Erythroblast (primary cell): Measurements from ENCODE around the gene EPGN.
A peak's percentile ranks its signal among the peaks of the same experiment; 100 is the strongest.

ENCODE experiments used
- DNase-seq, 2 experiments: peaks; one replicate each; lab custom pipeline; 2025; lab: John Stamatoyannopoulos, UW
- GATA1 ChIP-seq: IDR thresholded peaks from 2 replicates; pipeline ENCODE4 v1.6.1; 2011; ENCODE audit warnings: low read depth, mild to moderate bottlenecking, control low read depth, low read length, moderate library complexity
- POLR2A ChIP-seq: IDR thresholded peaks from 2 replicates; pipeline ENCODE4 v1.6.1; 2011; ENCODE audit warnings: mild to moderate bottlenecking, low read length

EPGN gene

DNA sequence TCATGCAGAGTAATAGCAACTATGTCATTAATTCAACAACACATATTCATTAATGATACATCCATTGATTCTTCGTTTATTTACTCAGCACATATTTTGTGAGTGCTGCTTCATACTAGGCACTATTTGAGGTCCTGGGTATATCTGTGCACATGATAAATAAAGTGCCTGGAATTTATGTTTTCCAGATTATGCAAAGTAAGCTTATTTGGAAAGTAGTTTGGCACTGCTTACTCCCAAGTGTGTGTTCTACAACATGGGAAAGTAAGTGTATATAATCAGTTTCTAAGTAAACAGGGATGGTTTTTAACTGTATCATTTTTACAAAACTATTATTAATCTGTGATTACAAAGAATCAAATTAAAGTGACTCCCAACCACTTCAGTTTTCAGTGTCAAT, 16.8 kb upstream of the EPGN start:
- TF ChIP-seq POLR2A (no peak), GATA1 (no peak)
- DNase-seq: no peak

DNA sequence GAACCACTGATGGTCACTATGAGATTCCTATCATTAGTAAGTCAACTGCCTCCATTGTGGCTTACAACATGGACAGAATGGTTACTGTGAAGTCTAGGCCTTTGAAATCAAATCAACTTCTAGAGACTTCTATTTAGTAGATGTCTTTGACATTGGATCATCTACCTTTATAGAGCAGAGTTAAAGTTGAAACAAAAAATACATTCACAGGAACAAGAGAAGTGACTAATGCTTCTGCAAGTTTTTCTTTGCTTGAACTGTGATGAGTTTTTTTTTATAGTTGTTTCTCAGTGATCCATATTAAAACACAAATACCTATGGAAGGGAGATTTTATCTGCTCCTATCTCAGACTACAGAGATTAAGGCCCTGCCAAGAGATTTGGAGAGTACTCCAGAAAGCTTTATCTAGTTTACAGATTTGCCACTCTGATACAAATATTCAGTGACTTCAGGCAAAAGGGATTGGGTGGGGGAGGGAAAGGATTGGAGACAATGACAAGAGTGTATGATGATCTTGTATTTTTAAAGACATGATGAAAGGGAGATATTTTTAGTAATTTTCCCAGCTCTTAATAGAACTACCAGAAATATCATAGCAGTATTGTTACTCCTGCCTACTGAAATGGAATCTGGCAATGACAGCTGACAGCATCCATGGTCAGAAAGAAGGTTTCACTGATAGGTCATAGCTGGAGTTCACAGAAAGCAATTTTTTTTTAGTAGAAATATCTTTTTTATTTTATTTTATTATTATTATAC, 16.0 kb upstream of the EPGN start:
- no peak for TF ChIP-seq POLR2A
- no peak for TF ChIP-seq GATA1
- DNase-seq: no peak

DNA sequence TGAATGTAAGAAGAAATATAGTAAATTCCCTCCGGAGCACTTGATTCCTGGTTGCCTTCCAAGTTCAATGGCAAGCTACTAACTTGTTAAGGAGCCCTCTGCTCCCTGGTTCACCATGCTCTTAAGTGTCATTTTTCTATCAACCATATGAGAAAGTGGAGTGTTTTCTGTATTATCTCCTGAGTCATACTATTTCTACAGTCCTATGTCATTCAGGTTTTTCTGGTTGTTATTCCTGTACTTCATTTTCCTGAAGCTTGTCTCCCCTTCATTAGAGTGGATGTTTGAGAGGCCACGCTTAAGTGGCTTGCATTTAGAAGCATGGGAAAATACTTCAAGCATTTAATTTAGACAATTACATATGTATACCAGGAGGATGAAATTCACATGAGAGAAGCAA, 14.7 kb upstream of the EPGN start:
- TF ChIP-seq GATA1: no peak
- TF ChIP-seq POLR2A: no peak
- no peak for DNase-seq

DNA sequence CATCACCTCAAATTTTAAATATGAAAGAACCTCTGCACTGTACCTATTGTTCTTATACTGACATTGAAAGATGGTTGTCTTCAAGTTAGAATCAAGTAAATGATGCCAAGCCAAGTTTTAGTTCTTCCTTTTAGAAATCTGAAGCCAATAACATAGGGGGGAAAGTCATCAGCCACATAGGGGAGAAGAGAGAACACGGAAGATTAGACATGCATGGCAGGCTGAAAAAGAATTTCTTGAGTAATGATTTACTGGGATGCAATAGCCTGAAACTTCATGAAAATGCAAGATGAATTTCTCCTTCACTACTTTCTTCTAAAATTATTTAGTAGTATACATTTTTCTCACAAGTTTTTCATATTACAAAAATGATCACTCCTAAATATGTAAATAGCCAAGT, 13.6 kb upstream of the EPGN start:
- no peak for TF ChIP-seq POLR2A
- TF ChIP-seq GATA1: no peak
- DNase-seq: no peak

DNA sequence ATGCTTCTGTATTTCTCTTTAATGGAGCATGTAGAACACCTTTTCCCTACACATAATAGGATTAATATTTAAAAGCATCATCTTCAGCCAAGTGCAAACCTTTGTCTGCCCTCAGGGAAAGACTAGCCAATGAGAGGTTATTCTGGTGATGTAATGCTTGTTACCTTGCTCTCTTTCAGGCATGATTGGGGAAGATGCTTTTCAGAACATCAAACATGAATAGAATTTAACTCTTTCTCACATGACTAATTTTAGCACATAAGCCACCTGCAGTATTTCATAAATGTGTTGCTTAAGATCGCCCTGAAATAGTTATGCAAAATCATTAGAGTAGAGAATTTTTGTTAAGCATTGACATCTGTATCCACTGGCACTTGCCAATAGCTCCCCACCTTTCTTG, 10.7 kb upstream of the EPGN start:
- TF ChIP-seq GATA1 (no peak), POLR2A (no peak)
- no peak for DNase-seq

DNA sequence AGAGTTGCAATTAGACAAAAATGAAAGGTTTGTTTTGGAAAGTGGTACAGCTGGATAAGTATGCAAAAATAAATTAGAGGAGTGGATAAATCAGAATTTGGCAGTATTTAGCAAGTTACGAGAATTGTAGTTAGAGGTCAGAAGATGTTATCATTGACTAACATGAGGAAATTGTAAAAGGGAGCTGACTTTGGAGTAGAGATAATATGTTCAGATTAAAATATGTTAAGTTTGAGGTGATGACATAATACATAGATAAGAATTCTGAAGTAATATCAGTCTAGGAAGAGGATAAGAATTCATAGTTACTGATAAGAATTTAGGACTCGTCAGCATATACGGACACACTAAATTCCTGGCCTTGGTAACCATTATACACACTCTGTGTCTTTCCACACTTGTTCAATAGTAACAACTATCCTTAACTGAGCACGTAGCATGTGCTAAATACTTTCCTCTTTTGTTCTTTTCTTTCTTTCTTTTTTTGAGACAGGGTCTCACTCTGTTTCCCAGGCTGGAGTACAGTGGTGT, 4.1 kb upstream of the EPGN start:
- DNase-seq: no peak
- TF ChIP-seq GATA1 (no peak), POLR2A (no peak)

DNA sequence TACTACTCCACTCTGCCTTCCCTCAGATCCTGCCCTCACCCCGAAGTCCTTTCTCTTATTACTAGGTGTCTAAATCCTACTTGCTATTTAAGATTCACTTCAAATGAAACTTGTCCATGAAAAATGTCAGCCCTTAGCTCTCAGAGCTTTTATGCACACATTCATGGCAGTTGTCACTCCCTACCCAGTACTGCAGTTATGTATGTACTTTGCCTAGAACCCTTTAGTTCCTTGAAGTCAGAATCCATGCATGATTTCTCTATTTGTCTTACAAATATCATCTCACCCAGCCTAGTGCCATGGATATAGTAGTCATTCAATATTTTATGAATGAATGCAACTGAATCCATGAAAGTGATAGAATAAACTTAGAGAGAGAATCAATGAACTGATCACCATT, 3.3 kb upstream of the EPGN start:
- TF ChIP-seq GATA1 (no peak), POLR2A (no peak)

DNA sequence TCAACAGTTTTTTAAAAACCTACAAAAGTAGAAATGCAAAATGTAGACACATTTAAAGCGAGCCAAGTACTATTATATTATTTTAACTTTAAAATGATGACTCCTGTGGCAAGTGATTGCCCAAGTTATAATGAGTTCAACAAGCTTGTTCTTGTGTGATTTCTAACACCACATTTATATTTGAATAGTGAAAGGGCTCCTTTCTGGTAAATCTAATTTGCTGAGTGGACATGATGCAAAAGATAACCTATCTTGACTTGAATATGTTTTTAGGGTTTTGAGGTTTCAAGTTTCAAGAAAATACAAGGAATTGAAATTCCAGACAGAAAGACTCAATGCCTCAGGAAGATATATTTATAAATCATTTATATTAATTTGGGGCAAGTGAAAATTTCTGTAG, 1.1 kb upstream of the EPGN start:
- no peak for DNase-seq
- TF ChIP-seq POLR2A: no peak
- no peak for TF ChIP-seq GATA1

More for the DNA sequence above, 3.3 kb upstream of the EPGN start:
- DNase-seq: no peak

DNA sequence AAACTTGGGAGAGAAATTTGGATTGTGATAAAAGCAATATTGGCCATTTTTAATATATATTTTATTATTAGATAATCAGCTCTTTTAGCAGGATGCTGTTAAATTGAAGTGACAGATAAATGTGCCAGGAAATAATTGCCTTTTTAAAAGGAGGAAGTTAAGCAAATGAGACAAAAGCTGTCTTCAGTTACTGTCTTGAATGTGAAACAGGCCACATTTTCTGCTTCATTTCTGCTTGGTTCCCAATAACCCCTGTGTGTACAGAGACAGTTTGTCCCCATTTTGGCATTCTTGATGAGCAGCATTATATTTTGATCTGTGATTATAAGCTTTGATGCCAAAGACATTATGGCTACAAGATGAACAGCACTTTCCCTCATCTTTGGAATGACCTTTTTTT, 953 bp downstream of the EPGN start:
- TF ChIP-seq POLR2A: no peak
- TF ChIP-seq GATA1: no peak
- no peak for DNase-seq

DNA sequence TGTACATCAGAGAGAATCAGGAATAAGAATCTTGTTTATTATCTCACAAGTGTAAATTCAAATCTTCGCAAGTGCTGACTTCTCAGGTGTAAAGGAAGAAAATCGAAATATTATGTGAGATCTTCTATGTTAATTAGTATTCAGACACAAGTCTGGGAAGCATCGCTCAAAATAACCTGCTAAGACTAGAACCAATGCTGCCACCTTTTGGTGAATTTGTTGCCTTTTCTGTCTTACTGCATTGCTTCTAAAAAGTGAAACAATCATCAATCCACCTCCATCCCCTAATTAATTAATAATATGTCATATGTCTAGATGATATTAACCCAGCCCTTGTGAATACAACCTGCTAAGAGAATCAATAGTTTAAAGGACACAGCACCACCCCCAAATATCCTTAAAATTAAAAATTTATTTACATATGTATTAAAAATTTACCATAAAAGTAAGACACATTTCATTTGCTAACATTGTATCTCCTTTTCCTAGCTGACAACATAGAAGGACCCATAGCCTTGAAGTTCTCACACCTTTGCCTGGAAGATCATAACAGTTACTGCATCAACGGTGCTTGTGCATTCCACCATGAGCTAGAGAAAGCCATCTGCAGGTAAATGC, 3.5 kb downstream of the EPGN start:
- TF ChIP-seq GATA1 (no peak), POLR2A (no peak)

DNA sequence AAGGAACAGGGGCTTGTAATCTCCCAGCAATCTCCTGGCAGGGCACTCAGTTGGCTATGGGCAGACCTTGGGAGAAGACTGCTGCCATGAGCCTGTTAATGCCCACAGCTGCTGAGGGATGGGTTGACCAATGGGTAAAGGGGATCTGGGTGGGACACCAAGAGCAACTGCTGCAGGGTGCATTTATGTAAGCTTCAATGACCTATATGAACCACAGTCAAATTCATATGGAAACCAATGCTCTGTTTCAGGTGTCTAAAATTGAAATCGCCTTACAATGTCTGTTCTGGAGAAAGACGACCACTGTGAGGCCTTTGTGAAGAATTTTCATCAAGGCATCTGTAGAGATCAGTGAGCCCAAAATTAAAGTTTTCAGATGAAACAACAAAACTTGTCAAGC, 6.1 kb downstream of the EPGN start:
- TF ChIP-seq GATA1 (no peak), POLR2A (no peak)
- DNase-seq: no peak

More for the DNA sequence above, 3.5 kb downstream of the EPGN start:
- peak; percentile 45 to 67 for DNase-seq

DNA sequence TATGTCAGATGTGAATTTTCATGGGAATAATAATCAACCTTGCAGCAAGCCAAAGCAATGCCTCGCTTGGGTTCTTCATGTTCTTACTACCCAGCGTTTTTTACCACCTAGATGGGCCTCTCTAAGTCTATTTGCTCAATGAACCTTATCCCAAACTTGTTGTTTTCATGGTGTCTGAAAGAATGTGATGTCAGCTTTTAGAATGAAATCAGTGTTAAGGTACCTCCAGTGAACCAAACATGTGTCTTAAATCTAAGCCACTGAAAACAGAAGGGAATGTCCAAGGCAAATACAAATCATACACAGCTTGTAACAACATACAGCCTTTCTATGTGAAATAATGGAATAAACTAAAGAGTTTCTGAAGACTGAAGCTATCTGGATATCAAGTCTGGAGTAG, 6.7 kb downstream of the EPGN start:
- no peak for DNase-seq
- no peak for TF ChIP-seq GATA1
- TF ChIP-seq POLR2A: no peak

DNA sequence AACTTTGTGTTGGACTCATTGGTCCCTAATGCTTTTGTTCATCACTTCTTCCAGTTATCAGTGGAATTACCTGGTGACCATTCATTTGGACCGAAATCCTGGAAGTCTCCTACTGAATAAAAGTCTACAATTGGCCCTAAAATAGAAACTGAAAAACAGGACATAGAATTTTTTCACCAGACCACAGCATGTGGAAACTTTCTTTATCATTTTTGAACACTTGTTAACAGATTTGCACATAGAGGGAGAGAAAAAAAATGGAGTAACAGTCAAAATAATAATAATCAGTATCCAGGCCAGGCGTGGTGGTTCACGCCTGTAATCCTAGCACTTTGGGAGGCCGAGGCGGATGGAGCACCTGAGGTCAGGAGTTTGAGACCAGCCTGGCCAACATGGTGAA, 7.1 kb downstream of the EPGN start:
- TF ChIP-seq POLR2A: no peak

DNA sequence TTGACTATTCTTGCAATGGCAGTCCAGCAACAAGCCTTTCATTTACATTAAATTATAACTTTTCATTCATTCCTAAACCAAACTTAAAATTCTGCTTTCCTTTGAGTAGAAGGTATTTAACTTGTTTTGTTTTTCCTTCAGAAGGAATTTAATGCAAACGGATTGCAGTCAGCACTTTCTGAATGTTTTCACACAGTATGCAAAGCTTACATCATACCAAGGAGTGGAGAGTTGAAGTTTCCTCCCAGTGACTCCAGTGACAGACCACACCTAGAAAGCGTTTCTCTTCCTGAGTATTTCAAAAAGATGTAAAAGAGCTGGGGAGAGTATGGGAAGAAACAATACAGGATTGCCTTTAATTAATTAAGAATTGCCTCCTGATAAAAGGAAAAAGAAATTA, 8.1 kb downstream of the EPGN start:
- no peak for TF ChIP-seq GATA1
- no peak for TF ChIP-seq POLR2A

More for the DNA sequence above, 7.1 kb downstream of the EPGN start:
- no peak for DNase-seq

More for the DNA sequence above, 8.1 kb downstream of the EPGN start:
- peak in 1 of 2 experiments; percentile 61 for DNase-seq
